HG03135 (cell line): ENCODE results near the gene DRC1.
"Not testable (repeated sequence)": the region's sequence is repeated elsewhere in the genome, so short reads cannot be mapped to it uniquely, and the experiment has no call there.

Experiments
- ATAC-seq: cut with Tn5 transposase; IDR thresholded peaks from one replicate; pipeline ENCODE4 v1.9.1; 2021; ENCODE audit warnings: mild to moderate bottlenecking, moderate library complexity; ENCODE audit not compliant: unreplicated experiment

The DRC1 gene

GRCh38 chr2:26462100-26462499, 60.4 kb downstream of the DRC1 start:
- no peak for ATAC-seq

GRCh38 chr2:26462511-26463243, 61.0 kb downstream of the DRC1 start:
- ATAC-seq: no peak

GRCh38 chr2:26463244-26464192, 61.8 kb downstream of the DRC1 start:
- ATAC-seq: no peak

GRCh38 chr2:26464390-26465265, 62.9 kb downstream of the DRC1 start:
- no peak for ATAC-seq

GRCh38 chr2:26465266-26465925, 63.7 kb downstream of the DRC1 start:
- no peak for ATAC-seq

- ATAC-seq: no peak
Measured at GRCh38 chr2:26465981-26466471, 64.3 kb downstream of the DRC1 start.

- no peak for ATAC-seq
Measured at GRCh38 chr2:26466662-26467310, 65.1 kb downstream of the DRC1 start.

- not testable (repeated sequence) for ATAC-seq
Measured at GRCh38 chr2:26468544-26468943, 66.8 kb downstream of the DRC1 start.

- no peak for ATAC-seq
Measured at GRCh38 chr2:26469092-26469710, 67.5 kb downstream of the DRC1 start.

- ATAC-seq: no peak
Measured at GRCh38 chr2:26469955-26470354, 68.2 kb downstream of the DRC1 start.

GRCh38 chr2:26470601-26471260, 69.0 kb downstream of the DRC1 start:
- ATAC-seq: no peak

- no peak for ATAC-seq
Measured at GRCh38 chr2:26471289-26471688, 69.6 kb downstream of the DRC1 start.

- ATAC-seq: no peak
Measured at GRCh38 chr2:26471766-26472706, 70.3 kb downstream of the DRC1 start.

GRCh38 chr2:26472821-26473655, 71.3 kb downstream of the DRC1 start:
- ATAC-seq: no peak

- ATAC-seq: no peak
Measured at GRCh38 chr2:26473796-26474195, 72.1 kb downstream of the DRC1 start.

GRCh38 chr2:26474261-26474785, 72.6 kb downstream of the DRC1 start:
- ATAC-seq: no peak

GRCh38 chr2:26475037-26475436, 73.3 kb downstream of the DRC1 start:
- no peak for ATAC-seq
